HCT116 (cell line): ENCODE data around the gene COX20.

Experiments
- EZH2phosphoT487 ChIP-seq: fragments of 200-600 bp; IDR thresholded peaks from 2 replicates; pipeline ENCODE4 v1.6.1; 2018; ENCODE audit warnings: antibody characterized with exemption, borderline replicate concordance
- MAX ChIP-seq: IDR thresholded peaks from 2 replicates; pipeline ENCODE4 v1.6.1; 2012
- POLR2AphosphoS5 ChIP-seq: IDR thresholded peaks from 2 replicates; pipeline ENCODE4 v1.6.1; 2011; ENCODE audit warnings: mild to moderate bottlenecking, low read depth, low read length, moderate library complexity
- REST ChIP-seq: IDR thresholded peaks from 2 replicates; pipeline ENCODE4 v1.6.1; 2012; ENCODE audit warnings: low read depth
- SRF ChIP-seq: IDR thresholded peaks from 2 replicates; pipeline ENCODE4 v1.6.1; 2012; ENCODE audit warnings: low read depth
- TF ChIP-seq, protein P1 (sequence below), 3 experiments: fragments of 200-600 bp in 1 of 3; sonication (generic) in 1 of 3; IDR thresholded peaks in 2 of 3; conservative IDR thresholded peaks in 1 of 3; 2 replicates each; pipeline ENCODE4 v1.5.1; 2012 to 2017; ENCODE audit warnings: low read depth in 2 of 3, low read length in 2 of 3, antibody characterized with exemption in 1 of 3, borderline replicate concordance in 1 of 3, control low read depth in 1 of 3, mild to moderate bottlenecking in 1 of 3, mixed read lengths in 1 of 3, mixed run types in 1 of 3, moderate library complexity in 1 of 3; ENCODE audit not compliant: insufficient read depth in 1 of 3

GRCh38 chr1:244817415-244817894, 18.0 kb upstream of the COX20 start:
- TF ChIP-seq REST (no peak), EZH2phosphoT487 (no peak), POLR2AphosphoS5 (no peak), SRF (no peak), MAX (no peak)
- TF ChIP-seq, protein P1, sequence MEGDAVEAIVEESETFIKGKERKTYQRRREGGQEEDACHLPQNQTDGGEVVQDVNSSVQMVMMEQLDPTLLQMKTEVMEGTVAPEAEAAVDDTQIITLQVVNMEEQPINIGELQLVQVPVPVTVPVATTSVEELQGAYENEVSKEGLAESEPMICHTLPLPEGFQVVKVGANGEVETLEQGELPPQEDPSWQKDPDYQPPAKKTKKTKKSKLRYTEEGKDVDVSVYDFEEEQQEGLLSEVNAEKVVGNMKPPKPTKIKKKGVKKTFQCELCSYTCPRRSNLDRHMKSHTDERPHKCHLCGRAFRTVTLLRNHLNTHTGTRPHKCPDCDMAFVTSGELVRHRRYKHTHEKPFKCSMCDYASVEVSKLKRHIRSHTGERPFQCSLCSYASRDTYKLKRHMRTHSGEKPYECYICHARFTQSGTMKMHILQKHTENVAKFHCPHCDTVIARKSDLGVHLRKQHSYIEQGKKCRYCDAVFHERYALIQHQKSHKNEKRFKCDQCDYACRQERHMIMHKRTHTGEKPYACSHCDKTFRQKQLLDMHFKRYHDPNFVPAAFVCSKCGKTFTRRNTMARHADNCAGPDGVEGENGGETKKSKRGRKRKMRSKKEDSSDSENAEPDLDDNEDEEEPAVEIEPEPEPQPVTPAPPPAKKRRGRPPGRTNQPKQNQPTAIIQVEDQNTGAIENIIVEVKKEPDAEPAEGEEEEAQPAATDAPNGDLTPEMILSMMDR (IDR thresholded peaks at IDR 0.05 in 2 of 3, conservative IDR thresholded peaks at IDR 0.05 in 1 of 3; ENCODE audit: borderline replicate concordance in 1 of 3, insufficient read depth in 1 of 3, low read depth in 2 of 3, low read length in 2 of 3) = no peak
